Smooth muscle cell (in vitro differentiated cells): Measurements from ENCODE around the gene SLC44A3. TPM values are rescaled to one million over a fixed set of nuclear protein-coding genes. Genes with fewer than 3 reads are reported as not detected.
A peak's percentile ranks its signal among the peaks of the same experiment; 100 is the strongest.

Experiments
- DNase-seq: peaks from one replicate; lab custom pipeline; 2025; ENCODE audit not compliant: unreplicated experiment; lab: John Stamatoyannopoulos, UW
- H2AFZ ChIP-seq: fragments of 200-600 bp; sonication (generic); 2 replicates; pipeline ENCODE4 v1.6.0; 2016; ENCODE audit warnings: antibody characterized with exemption, low read depth, mild to moderate bottlenecking
- H3F3A ChIP-seq: fragments of 200-600 bp; sonication (generic); 2 replicates; pipeline ENCODE4 v1.6.0; 2017; ENCODE audit warnings: antibody characterized with exemption, low read depth
- H3K27ac ChIP-seq: fragments of 200-600 bp; sonication (generic); 2 replicates; pipeline ENCODE4 v1.5.1; 2016; ENCODE audit warnings: low read depth, mild to moderate bottlenecking
- H3K27me3 ChIP-seq: fragments of 200-600 bp; sonication (generic); 2 replicates; pipeline ENCODE4 v1.6.1; 2016; ENCODE audit warnings: low read depth, mild to moderate bottlenecking
- H3K36me3 ChIP-seq: fragments of 200-600 bp; sonication (generic); 2 replicates; pipeline ENCODE4 v1.5.1; 2016; ENCODE audit warnings: low read depth
- H3K4me1 ChIP-seq: fragments of 200-600 bp; sonication (generic); 2 replicates; pipeline ENCODE4 v1.5.1; 2016; ENCODE audit warnings: low read depth
- H3K4me2 ChIP-seq: fragments of 200-600 bp; sonication (generic); 2 replicates; pipeline ENCODE4 v1.6.0; 2016; ENCODE audit warnings: mild to moderate bottlenecking
- H3K4me3 ChIP-seq: fragments of 200-600 bp; sonication (generic); 2 replicates; pipeline ENCODE4 v1.5.1; 2016; ENCODE audit warnings: mild to moderate bottlenecking
- H3K79me2 ChIP-seq: fragments of 200-600 bp; sonication (generic); 2 replicates; pipeline ENCODE4 v1.6.0; 2016; ENCODE audit warnings: low read depth, mild to moderate bottlenecking
- H3K9ac ChIP-seq: fragments of 200-600 bp; sonication (generic); 2 replicates; pipeline ENCODE4 v1.6.0; 2016; ENCODE audit warnings: low read depth
- H3K9me3 ChIP-seq: fragments of 200-600 bp; sonication (generic); replicated peaks from 2 replicates; pipeline ENCODE4 v1.5.1; 2016; ENCODE audit warnings: low read depth
- H4K20me1 ChIP-seq: fragments of 200-600 bp; sonication (generic); 2 replicates; pipeline ENCODE4 v1.6.0; 2016; ENCODE audit warnings: low read depth
- WGBS: methylation state at CpG from one replicate; pipeline ENCODE4 v1.1.7; 2016; ENCODE audit warnings: low lambda C conversion rate; 5-methylcytosine and 5-hydroxymethylcytosine counted together
- polyA plus RNA-seq: library from polyadenylated mRNA; unstranded; fragments of >200 nt; fragmentation: Nextera tagmentation; extraction: Ambion mirVana; gene quantifications from 2 replicates; pipeline ENCODE4 v1.2.1, GENCODE V29; 2016
- total RNA-seq: library from RNA; depleted of rRNA; stranded (reverse); fragments of >200 nt; gene quantifications from 2 replicates; pipeline ENCODE4 v1.2.3, GENCODE V29; 2014
- TF ChIP-seq, protein P1 (sequence below): fragments of 200-600 bp; sonication (generic); IDR thresholded peaks from 2 replicates; pipeline ENCODE4 v1.5.1; 2017; ENCODE audit warnings: borderline replicate concordance, mild to moderate bottlenecking, antibody characterized with exemption; ENCODE audit not compliant: insufficient read depth, poor library complexity, severe bottlenecking

Gene SLC44A3
- total and polyA plus RNA-seq, 2 experiments from 2014 or later: 3.2 to 10.0 TPM

DNA sequence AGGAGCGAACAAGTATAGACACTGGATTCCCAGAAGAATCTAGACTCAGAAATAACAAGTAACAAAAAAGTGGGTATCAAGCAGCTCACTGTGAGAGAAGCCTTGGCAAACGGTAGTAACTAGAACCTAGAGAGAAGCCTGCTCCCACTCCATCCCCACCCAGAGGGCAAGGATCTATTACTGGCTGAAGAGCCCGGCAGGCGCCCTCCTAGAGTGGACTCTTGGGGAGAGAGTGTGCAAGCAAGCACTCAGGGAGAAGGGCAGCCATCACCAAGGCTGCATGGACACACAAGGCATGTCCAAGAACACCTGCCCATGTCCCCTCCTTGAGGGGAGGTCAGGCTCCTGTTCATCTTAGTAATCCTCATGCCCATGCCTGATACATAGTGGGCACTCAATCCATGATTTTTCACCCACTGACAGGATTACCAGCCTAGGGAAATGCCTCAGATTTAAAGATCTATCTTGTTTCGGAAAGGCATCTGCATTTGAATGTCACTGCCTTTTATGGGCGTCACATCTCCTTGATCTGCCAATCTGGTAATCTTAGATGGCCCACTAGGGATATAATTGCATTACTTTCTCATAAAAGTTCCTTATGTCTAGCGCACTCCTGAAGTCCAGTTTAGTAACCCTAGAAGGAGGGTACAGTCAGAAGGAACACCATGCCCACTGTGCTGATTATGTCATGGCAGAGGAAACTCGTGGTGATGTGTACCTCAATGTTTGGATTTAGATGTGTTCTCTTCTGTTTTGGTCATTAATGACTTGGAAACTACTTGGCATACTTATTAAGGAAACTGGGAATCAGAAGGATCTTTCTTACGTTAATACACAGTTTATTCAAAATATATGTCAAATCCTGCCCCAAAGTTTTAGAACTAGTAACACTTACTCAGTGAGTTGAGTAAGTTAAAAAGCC, 92.4 kb downstream of the SLC44A3 start:
- Histone ChIP-seq H3K27me3 (no peaks in the 10 kb centered on the region), H3K4me2 (peak overlapping the region; percentile 2), H3K79me2 (peaks cover 100% of the 10 kb centered on the region), H3K36me3 (peaks cover 3% of the 10 kb centered on the region), H3K9ac (no peak overlapping the region), H3K4me3 (no peak overlapping the region), H3K27ac (peak overlapping the region; percentile 46), H4K20me1 (peaks cover 100% of the 10 kb centered on the region), H3K4me1 (peaks cover 20% of the 10 kb centered on the region), H2AFZ (no peak overlapping the region), H3F3A (peaks cover 6% of the 10 kb centered on the region), H3K9me3 (no peaks in the 10 kb centered on the region)
- DNase-seq: no peak
- TF ChIP-seq, protein P1, sequence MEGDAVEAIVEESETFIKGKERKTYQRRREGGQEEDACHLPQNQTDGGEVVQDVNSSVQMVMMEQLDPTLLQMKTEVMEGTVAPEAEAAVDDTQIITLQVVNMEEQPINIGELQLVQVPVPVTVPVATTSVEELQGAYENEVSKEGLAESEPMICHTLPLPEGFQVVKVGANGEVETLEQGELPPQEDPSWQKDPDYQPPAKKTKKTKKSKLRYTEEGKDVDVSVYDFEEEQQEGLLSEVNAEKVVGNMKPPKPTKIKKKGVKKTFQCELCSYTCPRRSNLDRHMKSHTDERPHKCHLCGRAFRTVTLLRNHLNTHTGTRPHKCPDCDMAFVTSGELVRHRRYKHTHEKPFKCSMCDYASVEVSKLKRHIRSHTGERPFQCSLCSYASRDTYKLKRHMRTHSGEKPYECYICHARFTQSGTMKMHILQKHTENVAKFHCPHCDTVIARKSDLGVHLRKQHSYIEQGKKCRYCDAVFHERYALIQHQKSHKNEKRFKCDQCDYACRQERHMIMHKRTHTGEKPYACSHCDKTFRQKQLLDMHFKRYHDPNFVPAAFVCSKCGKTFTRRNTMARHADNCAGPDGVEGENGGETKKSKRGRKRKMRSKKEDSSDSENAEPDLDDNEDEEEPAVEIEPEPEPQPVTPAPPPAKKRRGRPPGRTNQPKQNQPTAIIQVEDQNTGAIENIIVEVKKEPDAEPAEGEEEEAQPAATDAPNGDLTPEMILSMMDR: no peak
- WGBS: 74% methylated on average over 9 of the region's 9 CpGs

GRCh38 chr1:94917251-94917650, 97.1 kb downstream of the SLC44A3 start:
- Histone ChIP-seq H3K36me3 (no peaks in the 10 kb centered on the region), H4K20me1 (peaks cover 100% of the 10 kb centered on the region), H3K9ac (no peak overlapping the region), H3K4me2 (no peak overlapping the region), H3K4me1 (peaks cover 28% of the 10 kb centered on the region), H3F3A (peaks cover 8% of the 10 kb centered on the region), H3K79me2 (peaks cover 100% of the 10 kb centered on the region), H3K9me3 (no peaks in the 10 kb centered on the region), H3K27ac (peak overlapping the region; percentile 11), H3K27me3 (no peaks in the 10 kb centered on the region), H2AFZ (no peak overlapping the region), H3K4me3 (no peak overlapping the region)
- 55% methylated on average over 6 of the region's 6 CpGs for WGBS
- TF ChIP-seq, protein P1: no peak
- DNase-seq: no peak

GRCh38 chr1:94919241-94920030, 99.3 kb downstream of the SLC44A3 start:
- H3K4me3 ChIP-seq: no peak overlapping the region
- H3K9me3 ChIP-seq: no peaks in the 10 kb centered on the region
- H3K36me3 ChIP-seq: no peaks in the 10 kb centered on the region
- H3K27ac ChIP-seq: peak overlapping the region; percentile 57
- peak overlapping the region; percentile 75 for H3K4me2 ChIP-seq
- H2AFZ ChIP-seq: no peak overlapping the region
- no peaks in the 10 kb centered on the region for H3K27me3 ChIP-seq
- H3F3A ChIP-seq: peaks cover 12% of the 10 kb centered on the region
- peaks cover 50% of the 10 kb centered on the region for H3K4me1 ChIP-seq
- DNase-seq: no peak
- TF ChIP-seq, protein P1: no peak
- 74% methylated on average over 4 of the region's 4 CpGs for WGBS
- peaks cover 100% of the 10 kb centered on the region for H4K20me1 ChIP-seq
- H3K79me2 ChIP-seq: peaks cover 100% of the 10 kb centered on the region
- no peak overlapping the region for H3K9ac ChIP-seq
